GM20000 (cell line): ENCODE data around the gene NISCH.

Source experiments
- DNase-seq: peaks from one replicate; pipeline ENCODE4 v3.0.0; 2012; ENCODE audit warnings: low spot score
- TF ChIP-seq, protein P1 (sequence below): IDR thresholded peaks from 2 replicates; pipeline ENCODE4 v1.5.1; 2012; ENCODE audit warnings: mild to moderate bottlenecking, control low read depth; ENCODE audit errors: extremely low read depth, missing control alignments

The NISCH gene

DNA sequence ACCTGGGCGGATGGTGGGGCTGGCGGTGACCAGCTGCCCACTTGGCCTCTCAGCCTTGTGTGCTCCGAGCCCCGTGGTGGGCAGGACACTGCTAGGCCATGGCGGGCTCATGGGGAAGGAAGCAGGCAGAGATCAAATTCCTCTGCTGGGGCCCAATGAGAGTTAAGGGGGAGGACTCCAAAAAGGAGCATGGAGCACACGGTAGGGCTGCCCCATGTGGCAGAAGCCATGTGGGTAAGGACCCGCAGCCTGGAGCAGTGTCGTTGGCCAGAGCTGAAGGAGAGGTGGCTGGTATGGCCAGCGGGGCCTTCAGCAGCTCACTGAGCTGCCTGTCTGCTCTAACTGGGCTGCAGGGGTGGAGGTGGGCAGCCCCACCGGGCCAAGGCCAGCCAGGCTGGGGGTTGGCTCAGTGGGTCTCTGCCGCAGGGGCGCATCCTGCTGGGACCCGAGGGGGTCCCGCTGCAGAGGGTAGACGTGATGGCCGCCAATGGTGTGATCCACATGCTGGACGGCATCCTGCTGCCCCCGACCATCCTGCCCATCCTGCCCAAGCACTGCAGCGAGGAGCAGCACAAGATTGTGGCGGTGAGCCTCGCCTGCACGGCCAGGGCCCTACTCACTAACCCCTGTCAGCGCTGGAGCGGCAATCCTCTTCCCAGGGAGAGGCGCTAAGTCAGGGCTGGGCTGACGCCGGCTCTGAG is 51.0 kb downstream of the NISCH start:
- TF ChIP-seq, protein P1, sequence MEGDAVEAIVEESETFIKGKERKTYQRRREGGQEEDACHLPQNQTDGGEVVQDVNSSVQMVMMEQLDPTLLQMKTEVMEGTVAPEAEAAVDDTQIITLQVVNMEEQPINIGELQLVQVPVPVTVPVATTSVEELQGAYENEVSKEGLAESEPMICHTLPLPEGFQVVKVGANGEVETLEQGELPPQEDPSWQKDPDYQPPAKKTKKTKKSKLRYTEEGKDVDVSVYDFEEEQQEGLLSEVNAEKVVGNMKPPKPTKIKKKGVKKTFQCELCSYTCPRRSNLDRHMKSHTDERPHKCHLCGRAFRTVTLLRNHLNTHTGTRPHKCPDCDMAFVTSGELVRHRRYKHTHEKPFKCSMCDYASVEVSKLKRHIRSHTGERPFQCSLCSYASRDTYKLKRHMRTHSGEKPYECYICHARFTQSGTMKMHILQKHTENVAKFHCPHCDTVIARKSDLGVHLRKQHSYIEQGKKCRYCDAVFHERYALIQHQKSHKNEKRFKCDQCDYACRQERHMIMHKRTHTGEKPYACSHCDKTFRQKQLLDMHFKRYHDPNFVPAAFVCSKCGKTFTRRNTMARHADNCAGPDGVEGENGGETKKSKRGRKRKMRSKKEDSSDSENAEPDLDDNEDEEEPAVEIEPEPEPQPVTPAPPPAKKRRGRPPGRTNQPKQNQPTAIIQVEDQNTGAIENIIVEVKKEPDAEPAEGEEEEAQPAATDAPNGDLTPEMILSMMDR, result no peak
- DNase-seq, result no peak

DNA sequence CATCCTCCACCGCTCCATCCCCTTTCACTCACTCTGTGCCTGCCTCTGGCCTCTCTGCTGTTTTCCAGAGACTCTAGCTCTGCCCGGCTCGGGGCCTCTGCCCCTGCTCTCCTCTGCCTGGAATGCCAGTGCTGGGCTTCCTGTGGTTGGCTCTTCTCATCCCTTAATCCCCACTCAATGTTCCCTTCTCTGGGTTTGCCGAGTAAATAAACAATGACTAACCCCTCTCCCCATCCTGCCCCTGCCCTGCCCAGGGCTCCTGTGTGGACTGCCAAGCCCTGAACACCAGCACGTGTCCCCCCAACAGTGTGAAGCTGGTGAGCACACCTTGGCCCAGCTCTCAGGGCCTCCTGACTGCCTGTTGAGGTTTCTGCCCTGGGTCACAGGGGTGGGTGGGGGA is 52.0 kb downstream of the NISCH start:
- TF ChIP-seq, protein P1, result no peak
- no peak for DNase-seq

DNA sequence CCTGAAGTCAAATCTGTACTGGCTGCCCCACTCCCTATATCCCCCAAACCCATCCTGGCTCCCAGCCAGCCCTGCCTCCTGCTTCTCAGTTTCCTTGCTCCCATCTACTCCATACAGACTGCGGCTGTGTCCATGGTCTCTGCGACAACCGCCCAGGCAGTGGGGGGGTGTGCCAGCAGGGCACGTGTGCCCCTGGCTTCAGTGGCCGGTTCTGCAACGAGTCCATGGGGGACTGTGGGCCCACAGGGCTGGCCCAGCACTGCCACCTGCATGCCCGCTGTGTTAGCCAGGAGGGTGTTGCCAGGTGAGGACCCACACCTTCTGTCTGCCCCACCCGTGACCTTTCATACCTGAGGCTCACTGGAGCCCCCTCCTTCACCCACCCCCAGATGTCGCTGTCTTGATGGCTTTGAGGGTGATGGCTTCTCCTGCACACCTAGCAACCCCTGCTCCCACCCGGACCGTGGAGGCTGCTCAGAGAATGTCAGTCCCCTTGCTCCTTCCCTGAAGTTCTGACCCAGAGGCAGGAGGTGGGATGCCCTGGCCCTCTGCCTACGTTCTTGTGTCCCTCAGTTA is 54.4 kb downstream of the NISCH start:
- no peak for DNase-seq
- TF ChIP-seq, protein P1, result no peak

DNA sequence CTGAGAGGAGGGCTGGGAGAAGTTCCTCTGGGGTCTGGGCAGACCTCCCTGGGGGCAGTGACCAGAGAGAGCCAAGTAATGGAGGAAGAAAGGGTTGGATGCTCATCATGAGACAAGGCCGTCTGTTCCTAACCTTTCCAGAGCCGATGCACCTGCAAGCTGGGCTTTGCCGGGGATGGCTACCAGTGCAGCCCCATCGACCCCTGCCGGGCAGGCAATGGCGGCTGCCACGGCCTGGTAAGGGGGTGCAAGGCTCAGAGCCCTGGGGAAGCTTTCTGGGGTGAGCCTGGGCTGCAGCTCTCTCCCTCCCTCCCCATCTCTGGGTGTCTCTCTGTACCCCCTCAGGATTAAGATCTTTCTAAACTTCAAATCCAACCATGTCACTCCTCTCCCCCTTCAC is 56.1 kb downstream of the NISCH start:
- no peak for DNase-seq
- TF ChIP-seq, protein P1, result no peak

DNA sequence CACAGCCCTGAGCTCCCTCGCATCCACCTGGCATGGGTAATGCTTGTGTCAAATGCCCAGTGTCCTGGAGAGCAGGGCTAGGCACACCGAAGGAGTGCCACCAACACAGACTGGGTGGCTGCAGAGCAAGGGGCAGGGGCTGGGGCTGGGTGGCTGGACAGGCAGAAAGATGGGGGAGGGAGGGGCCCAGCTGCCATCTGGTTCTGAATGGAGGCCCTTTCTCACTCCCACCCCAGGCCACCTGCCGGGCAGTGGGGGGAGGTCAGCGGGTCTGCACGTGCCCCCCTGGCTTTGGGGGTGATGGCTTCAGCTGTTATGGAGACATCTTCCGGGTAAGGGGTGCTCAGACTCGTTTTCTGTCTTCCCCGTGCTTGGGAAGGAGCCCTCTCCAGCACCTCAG is 56.7 kb downstream of the NISCH start:
- TF ChIP-seq, protein P1, result no peak
- DNase-seq, result no peak

DNA sequence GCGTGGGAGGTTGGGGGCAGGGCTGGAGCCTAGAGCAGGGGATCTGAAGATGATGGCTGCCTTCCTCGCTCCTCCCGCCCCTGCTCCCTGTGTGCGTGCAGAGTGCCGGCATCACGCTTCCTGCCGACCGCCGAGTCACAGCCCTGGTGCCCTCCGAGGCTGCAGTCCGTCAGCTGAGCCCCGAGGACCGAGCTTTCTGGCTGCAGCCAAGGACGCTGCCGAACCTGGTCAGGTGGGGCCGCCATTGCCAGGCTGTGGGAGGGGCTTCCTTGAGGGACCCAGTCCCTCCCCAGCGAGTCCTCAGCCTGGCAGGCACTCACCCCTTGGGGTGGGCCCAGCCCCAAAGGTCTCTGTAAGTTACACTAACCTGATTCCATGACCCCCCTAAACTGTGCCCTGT is 57.3 kb downstream of the NISCH start:
- no peak for DNase-seq
- TF ChIP-seq, protein P1, result no peak

DNA sequence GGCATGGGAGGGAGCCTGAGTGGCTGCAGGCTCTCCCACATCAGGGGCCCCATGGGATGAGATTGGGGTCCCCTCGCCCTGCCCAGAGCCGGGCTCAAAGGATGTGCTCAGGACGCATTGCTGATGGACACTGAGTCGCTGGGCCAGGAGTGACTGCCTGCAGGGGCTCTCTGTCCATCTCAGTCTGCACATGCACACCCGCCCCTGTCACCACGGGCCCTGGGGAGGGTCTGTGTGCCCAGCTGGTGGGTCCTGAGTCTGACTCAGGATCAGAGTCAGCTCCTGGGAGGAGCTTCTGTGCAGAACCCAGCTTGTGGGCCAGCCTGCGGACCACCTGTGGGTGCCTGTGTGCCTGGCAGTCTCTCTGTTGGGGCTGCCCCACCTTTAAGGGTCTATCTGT is 57.9 kb downstream of the NISCH start:
- DNase-seq, result no peak
- TF ChIP-seq, protein P1, result no peak
